RWPE2 (cell line): ENCODE data around the gene NKD2.
A peak's percentile ranks its signal among the peaks of the same experiment; 100 is the strongest.

Experiments
- ATAC-seq: fragments of 200-7000 bp; cut with Tn5 transposase; 3 replicates; pipeline ENCODE4 v1.9.1; 2021; ENCODE audit warnings: low read depth
- DNase-seq: peaks from one replicate; pipeline ENCODE4 v3.0.0-alpha.2; 2020; ENCODE audit warnings: low spot score
- H3K27ac ChIP-seq: fragments of 450-650 bp; 2 replicates; pipeline ENCODE4 v1.5.1; 2017; ENCODE audit warnings: mild to moderate bottlenecking; ENCODE audit not compliant: poor library complexity, severe bottlenecking
- H3K27me3 ChIP-seq: fragments of 250-450 bp; sonication (Bioruptor Pico); 2 replicates; pipeline ENCODE4 v1.5.1; 2021; ENCODE audit warnings: mild to moderate bottlenecking, moderate library complexity; ENCODE audit not compliant: insufficient read depth, poor library complexity, severe bottlenecking
- H3K36me3 ChIP-seq: fragments of 250-450 bp; sonication (Bioruptor Pico); 2 replicates; pipeline ENCODE4 v1.5.1; 2020; ENCODE audit warnings: low read depth, mild to moderate bottlenecking, moderate library complexity
- H3K4me1 ChIP-seq: fragments of 250-450 bp; sonication (Bioruptor Pico); 2 replicates; pipeline ENCODE4 v1.5.1; 2021; ENCODE audit warnings: mild to moderate bottlenecking, moderate library complexity; ENCODE audit not compliant: insufficient read depth, poor library complexity, severe bottlenecking
- H3K4me3 ChIP-seq: fragments of 250-450 bp; sonication (Bioruptor Pico); 2 replicates; pipeline ENCODE4 v1.5.1; 2021; ENCODE audit warnings: mild to moderate bottlenecking, moderate library complexity; ENCODE audit not compliant: severe bottlenecking
- H3K9me3 ChIP-seq: fragments of 250-450 bp; sonication (Bioruptor Pico); 2 replicates; pipeline ENCODE4 v1.5.1; 2021; ENCODE audit warnings: mild to moderate bottlenecking, moderate library complexity; ENCODE audit not compliant: severe bottlenecking
- TF ChIP-seq, protein P1 (sequence below): fragments of 450-650 bp; IDR thresholded peaks from one replicate; pipeline ENCODE4 v1.5.1; 2017; ENCODE audit warnings: mild to moderate bottlenecking, moderate library complexity; ENCODE audit not compliant: poor library complexity, severe bottlenecking

The NKD2 gene

DNA sequence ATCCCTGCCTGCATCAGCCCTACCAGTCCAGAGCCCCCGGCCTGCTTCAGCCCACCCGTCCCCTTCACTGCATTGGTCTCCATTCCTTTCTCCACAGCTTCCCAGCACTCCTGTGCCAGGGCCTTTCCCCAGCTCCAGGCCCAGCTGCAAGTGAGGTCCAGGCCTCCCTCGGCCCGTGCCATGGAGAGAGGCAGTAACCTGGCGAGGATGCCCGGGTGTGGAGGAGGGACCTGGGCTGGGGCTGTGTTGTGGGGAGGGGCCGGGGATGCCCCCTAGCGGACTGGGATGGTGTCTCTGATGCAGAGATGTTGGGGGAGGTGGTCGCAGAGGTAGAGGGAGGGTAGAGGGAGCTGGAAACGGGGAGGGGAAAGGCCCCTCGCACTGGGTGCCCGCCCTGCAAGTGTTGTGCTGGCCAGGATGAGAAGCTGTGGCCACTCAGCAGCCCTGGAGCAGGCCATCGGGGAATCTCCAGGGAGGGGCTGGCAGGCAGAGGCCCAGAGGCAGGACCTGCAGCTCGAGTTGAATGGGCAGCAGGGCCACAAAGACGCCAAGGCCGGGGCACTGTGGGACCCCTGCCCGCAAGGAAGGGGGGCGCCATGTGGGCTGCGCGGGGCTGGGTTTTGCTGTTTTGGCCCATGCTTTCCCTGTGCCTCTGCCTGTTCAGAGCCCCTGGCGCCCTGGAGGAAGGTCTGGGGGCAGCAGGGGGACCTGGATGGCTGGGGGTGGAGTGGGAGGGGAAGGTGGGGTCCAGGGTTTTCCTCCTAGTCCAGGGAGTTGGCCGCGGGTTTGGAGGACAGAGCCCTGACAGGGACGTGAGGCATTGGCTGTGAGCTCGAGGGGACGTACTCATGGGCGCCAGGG lies 26.0 kb upstream of the NKD2 start:
- Histone ChIP-seq H3K4me1 (no peaks in the 10 kb centered on the region), H3K4me3 (no peak overlapping the region), H3K36me3 (no peaks in the 10 kb centered on the region), H3K9me3 (no peaks in the 10 kb centered on the region), H3K27ac (no peak overlapping the region), H3K27me3 (peaks cover 13% of the 10 kb centered on the region)
- DNase-seq (no peak), ATAC-seq (no peak)
- TF ChIP-seq, protein P1, sequence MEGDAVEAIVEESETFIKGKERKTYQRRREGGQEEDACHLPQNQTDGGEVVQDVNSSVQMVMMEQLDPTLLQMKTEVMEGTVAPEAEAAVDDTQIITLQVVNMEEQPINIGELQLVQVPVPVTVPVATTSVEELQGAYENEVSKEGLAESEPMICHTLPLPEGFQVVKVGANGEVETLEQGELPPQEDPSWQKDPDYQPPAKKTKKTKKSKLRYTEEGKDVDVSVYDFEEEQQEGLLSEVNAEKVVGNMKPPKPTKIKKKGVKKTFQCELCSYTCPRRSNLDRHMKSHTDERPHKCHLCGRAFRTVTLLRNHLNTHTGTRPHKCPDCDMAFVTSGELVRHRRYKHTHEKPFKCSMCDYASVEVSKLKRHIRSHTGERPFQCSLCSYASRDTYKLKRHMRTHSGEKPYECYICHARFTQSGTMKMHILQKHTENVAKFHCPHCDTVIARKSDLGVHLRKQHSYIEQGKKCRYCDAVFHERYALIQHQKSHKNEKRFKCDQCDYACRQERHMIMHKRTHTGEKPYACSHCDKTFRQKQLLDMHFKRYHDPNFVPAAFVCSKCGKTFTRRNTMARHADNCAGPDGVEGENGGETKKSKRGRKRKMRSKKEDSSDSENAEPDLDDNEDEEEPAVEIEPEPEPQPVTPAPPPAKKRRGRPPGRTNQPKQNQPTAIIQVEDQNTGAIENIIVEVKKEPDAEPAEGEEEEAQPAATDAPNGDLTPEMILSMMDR: peak; percentile 16

DNA sequence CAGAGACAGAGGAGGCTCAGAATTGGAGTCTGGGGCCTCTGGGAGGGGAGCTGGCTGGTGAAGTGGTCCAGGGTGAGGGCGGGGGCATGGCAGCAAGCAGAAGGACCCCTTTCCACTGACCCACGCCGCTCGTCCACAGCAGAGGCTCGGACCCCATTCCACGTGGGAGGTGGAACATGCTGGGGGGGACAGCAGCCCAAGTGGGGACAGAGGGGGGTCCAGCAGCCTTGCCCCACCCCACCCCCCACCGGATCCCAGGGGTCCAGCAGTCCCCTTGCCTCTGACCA lies 25.4 kb upstream of the NKD2 start:
- Histone ChIP-seq H3K4me1 (no peaks in the 10 kb centered on the region), H3K36me3 (no peaks in the 10 kb centered on the region), H3K27me3 (peaks cover 13% of the 10 kb centered on the region), H3K4me3 (no peak overlapping the region), H3K27ac (no peak overlapping the region), H3K9me3 (no peaks in the 10 kb centered on the region)
- DNase-seq (no peak), ATAC-seq (no peak)
- TF ChIP-seq, protein P1: no peak

DNA sequence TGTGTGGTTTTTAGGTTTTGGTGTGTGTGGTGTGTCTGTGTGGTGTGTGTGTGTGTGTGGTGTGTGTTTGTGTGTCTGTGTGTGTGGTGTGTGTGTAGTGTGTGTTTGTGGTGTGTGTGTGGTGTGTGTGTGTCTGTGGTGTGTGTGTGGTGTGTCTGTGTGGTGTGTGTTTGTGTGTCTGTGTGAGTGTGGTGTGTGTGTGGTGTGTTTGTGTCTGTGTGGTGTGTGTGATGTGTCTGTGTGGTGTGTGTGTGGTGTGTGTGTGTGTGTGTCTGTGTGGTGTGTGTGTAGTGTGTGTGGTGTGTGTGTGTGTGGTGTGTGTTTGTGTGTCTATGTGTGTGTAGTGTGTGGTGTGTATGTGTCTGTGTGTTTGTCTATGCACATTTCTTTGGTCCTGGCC lies 25.0 kb upstream of the NKD2 start:
- no peak for DNase-seq
- H3K9me3 ChIP-seq: no peaks in the 10 kb centered on the region
- no peak for ATAC-seq
- H3K4me3 ChIP-seq: no peak overlapping the region
- H3K27me3 ChIP-seq: peaks cover 13% of the 10 kb centered on the region
- H3K4me1 ChIP-seq: no peaks in the 10 kb centered on the region
- TF ChIP-seq, protein P1: no peak
- H3K27ac ChIP-seq: no peak overlapping the region
- H3K36me3 ChIP-seq: no peaks in the 10 kb centered on the region

DNA sequence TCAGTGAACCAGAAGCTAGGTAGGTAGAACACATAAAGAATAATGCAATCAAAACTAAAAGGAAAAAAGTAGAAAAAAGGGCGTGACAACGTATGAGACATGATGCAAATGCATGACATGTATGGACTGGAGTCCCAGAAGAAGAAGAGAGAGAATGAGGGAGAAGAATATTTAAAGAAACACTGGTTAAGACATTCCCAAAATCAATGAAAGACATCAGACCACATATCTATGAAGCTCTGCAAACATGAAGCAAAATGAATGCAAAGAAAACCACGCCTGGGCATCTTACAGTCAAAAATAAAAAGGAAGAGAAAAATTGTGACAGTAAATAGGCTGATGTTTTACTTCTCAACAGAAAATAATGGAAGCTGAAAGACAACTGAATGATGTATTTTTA lies 23.8 kb upstream of the NKD2 start:
- no peaks in the 10 kb centered on the region for H3K9me3 ChIP-seq
- H3K27me3 ChIP-seq: peaks cover 13% of the 10 kb centered on the region
- no peak overlapping the region for H3K4me3 ChIP-seq
- TF ChIP-seq, protein P1: no peak
- H3K36me3 ChIP-seq: no peaks in the 10 kb centered on the region
- no peak for ATAC-seq
- H3K27ac ChIP-seq: no peak overlapping the region
- no peak for DNase-seq
- no peaks in the 10 kb centered on the region for H3K4me1 ChIP-seq

DNA sequence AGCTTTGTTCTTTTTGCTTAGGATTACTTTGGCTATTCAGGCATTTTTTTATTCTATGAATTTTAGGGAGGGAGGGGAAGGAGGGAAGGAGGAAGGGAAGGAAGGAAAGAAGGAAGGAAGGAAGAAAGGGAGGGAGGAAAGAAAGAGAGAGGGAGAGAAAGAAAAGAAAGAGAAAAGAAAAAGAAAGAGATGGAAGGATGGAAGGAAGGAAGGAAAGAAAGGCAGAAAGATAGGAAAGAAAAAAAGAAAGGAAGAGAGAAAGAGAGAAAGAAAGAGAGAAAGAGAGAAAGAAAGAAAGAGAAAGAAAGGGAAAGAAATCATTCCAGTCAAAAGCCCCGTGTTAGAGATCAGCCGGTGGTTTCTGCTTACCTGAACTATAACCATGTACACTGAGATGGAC lies 20.8 kb upstream of the NKD2 start:
- H3K36me3 ChIP-seq: no peaks in the 10 kb centered on the region
- peaks cover 16% of the 10 kb centered on the region for H3K27me3 ChIP-seq
- TF ChIP-seq, protein P1: no peak
- H3K4me3 ChIP-seq: no peak overlapping the region
- ATAC-seq (no peak), DNase-seq (no peak)
- H3K9me3 ChIP-seq: no peaks in the 10 kb centered on the region
- H3K27ac ChIP-seq: no peak overlapping the region
- no peaks in the 10 kb centered on the region for H3K4me1 ChIP-seq
